ENCODE measurements around the gene CLCC1.

DNA sequence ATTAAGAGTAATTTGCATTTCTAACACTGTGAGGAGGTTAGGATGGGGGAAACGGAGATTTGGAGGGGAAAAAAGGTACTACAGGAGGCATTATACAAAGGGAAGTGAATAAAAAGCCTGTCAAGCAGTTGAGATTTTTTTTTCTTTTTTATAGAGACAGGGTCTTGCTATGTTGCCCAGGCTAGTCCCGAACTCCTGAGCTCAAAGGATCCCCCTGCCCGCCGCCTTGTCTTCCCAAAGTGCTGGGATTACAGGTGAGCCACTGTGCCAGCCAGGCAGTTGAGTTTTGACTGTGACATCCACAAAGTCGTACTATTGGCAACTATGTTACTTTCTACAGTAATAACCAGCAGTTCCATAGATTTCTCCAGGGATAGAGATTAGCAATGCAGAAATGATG lies 2.6 kb downstream of the CLCC1 start:
- TF ChIP-seq EZH2phosphoT487 (IDR thresholded peaks at IDR 0.05; ENCODE audit: insufficient read depth, low read depth) (no peak), EZH2 (IDR thresholded peaks at IDR 0.05; ENCODE audit: insufficient read depth, poor library complexity, severe bottlenecking) (no peak)
